Tibial nerve (tissue), 3 donors: Measurements from ENCODE around the gene CCP110.

Experiments used
- POLR2A ChIP-seq, 2 donors: fragments of 450-650 bp; IDR thresholded peaks; one replicate each; pipeline ENCODE4 v1.6.1; 2017; ENCODE audit warnings: antibody characterized with exemption in 2 of 2, mild to moderate bottlenecking in 2 of 2, moderate library complexity in 2 of 2
- TF ChIP-seq, protein P1 (sequence below), 5 experiments: fragments of 200-600 bp in 3 of 5; fragments of 450-650 bp in 2 of 5; sonication (generic) in 3 of 5; IDR thresholded peaks; one replicate each; pipeline ENCODE4 v1.5.1; 2016 to 2019; ENCODE audit warnings: antibody characterized with exemption in 5 of 5, mild to moderate bottlenecking in 3 of 5, moderate library complexity in 2 of 5

DNA sequence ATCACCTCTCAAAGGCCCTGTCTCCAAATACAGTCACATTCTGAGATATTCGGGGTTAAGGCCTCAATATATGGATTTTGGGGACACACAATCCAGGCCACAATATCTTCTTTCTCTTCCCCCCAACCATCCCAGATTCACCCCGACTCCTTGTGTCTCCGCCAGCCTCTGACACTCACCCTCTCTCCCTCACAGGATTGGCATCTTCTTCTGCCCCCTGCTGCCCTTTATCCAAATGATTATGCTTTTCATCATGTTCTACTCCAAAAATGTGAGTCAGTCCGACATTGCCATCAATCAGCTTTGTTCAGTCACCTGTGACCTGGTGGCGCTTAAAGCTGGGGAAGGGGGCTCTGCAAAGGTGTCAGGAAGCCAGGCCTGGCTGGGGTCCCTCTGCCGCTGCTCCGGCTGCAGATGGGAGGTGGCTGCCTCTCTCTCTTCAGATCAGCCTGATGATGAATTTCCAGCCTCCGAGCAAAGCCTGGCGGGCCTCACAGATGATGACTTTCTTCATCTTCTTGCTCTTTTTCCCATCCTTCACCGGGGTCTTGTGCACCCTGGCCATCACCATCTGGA lies 36.9 kb upstream of the CCP110 start:
- TF ChIP-seq, protein P1, sequence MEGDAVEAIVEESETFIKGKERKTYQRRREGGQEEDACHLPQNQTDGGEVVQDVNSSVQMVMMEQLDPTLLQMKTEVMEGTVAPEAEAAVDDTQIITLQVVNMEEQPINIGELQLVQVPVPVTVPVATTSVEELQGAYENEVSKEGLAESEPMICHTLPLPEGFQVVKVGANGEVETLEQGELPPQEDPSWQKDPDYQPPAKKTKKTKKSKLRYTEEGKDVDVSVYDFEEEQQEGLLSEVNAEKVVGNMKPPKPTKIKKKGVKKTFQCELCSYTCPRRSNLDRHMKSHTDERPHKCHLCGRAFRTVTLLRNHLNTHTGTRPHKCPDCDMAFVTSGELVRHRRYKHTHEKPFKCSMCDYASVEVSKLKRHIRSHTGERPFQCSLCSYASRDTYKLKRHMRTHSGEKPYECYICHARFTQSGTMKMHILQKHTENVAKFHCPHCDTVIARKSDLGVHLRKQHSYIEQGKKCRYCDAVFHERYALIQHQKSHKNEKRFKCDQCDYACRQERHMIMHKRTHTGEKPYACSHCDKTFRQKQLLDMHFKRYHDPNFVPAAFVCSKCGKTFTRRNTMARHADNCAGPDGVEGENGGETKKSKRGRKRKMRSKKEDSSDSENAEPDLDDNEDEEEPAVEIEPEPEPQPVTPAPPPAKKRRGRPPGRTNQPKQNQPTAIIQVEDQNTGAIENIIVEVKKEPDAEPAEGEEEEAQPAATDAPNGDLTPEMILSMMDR (IDR thresholded peaks at IDR 0.05): no peak
- no peak for TF ChIP-seq POLR2A (IDR thresholded peaks at IDR 0.05)
